Fibroblast of the aortic adventitia (primary cell): Measurements from ENCODE around the gene ERI2. TPM values are rescaled to one million over a fixed set of nuclear protein-coding genes. Genes with fewer than 3 reads are reported as not detected.
"Not testable (repeated sequence)": the region's sequence is repeated elsewhere in the genome, so short reads cannot be mapped to it uniquely, and the experiment has no call there.

ENCODE experiments used
- DNase-seq: peaks from one replicate; pipeline ENCODE4 v3.0.0-alpha.2; 2010; ENCODE audit warnings: low read depth
- H3K4me3 ChIP-seq: 2 replicates; pipeline ENCODE4 v1.5.1; 2011; ENCODE audit warnings: low read depth, mild to moderate bottlenecking, control low read depth, low read length, moderate library complexity
- CTCF ChIP-seq: IDR thresholded peaks from 2 replicates; pipeline ENCODE4 v1.5.1; 2011; ENCODE audit warnings: mild to moderate bottlenecking, low read length, control low read depth, inconsistent platforms; ENCODE audit not compliant: insufficient read depth
- total RNA-seq: library from RNA; depleted of rRNA; stranded (reverse); fragments of >200 nt; gene quantifications from 2 replicates; pipeline ENCODE4 v1.2.3, GENCODE V29; 2012; ENCODE audit warnings: low replicate concordance

The ERI2 gene
- total RNA-seq, 1 donor, result 32.7 TPM

- no peak for DNase-seq
- no peak for TF ChIP-seq CTCF
- no peak overlapping the region for H3K4me3 ChIP-seq
These were observed 45.1 kb downstream of the ERI2 start for GRCh38 chr16:20761175-20761574.

- TF ChIP-seq CTCF, result no peak
- no peak overlapping the region for H3K4me3 ChIP-seq
- DNase-seq, result no peak
These were observed 45.9 kb downstream of the ERI2 start for GRCh38 chr16:20760346-20760745.

- H3K4me3 ChIP-seq, DNase-seq: not testable (repeated sequence)
These were observed 50.5 kb downstream of the ERI2 start for GRCh38 chr16:20755799-20756198.

- DNase-seq, result no peak
- TF ChIP-seq CTCF, result no peak
- H3K4me3 ChIP-seq, result no peak overlapping the region
These were observed 51.0 kb downstream of the ERI2 start for GRCh38 chr16:20755238-20755637.

GRCh38 chr16:20753727-20754126 is 52.5 kb downstream of the ERI2 start:
- no peak for DNase-seq
- TF ChIP-seq CTCF, result no peak
- H3K4me3 ChIP-seq, result no peak overlapping the region

GRCh38 chr16:20750558-20750957 is 55.7 kb downstream of the ERI2 start:
- no peak for TF ChIP-seq CTCF
- DNase-seq, result no peak

GRCh38 chr16:20749474-20749873 is 56.8 kb downstream of the ERI2 start:
- no peak for TF ChIP-seq CTCF
- DNase-seq, result no peak
- no peak overlapping the region for H3K4me3 ChIP-seq

More at GRCh38 chr16:20750558-20750957, 55.7 kb downstream of the ERI2 start:
- no peak overlapping the region for H3K4me3 ChIP-seq
